DND-41 (cell line): ENCODE measurements around the gene VPS8.

Experiments
- EZH2 ChIP-seq: IDR thresholded peaks from 3 replicates; pipeline ENCODE4 v1.6.1; 2012; ENCODE audit warnings: borderline replicate concordance, low read depth, mild to moderate bottlenecking, moderate library complexity, low read length, inconsistent platforms; ENCODE audit not compliant: severe bottlenecking
- TF ChIP-seq, protein P1 (sequence below): IDR thresholded peaks from 2 replicates; pipeline ENCODE4 v1.5.1; 2012; ENCODE audit warnings: borderline replicate concordance, low read length, moderate library complexity, mild to moderate bottlenecking; ENCODE audit not compliant: poor library complexity, severe bottlenecking; ENCODE audit errors: extremely low read depth

DNA sequence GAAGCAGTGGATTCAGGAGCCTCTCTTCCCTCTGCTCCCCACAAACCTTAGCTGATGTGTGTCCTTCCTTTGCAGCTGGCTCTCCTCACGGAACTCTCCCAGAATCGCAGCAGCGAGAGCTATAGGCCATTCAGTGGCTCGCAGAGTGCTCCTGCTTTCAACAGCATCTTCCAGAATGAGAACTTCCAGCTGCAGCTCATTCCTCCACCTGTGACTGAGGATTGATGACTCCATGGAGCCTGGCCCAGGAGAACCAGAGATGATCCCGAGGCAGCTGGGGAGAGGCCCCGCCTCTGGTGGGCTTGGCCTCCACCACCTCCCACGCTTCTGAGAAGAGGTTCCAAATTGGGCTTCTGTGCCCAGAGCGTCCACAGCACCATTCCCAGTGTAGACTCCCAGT lies 239.8 kb downstream of the VPS8 start:
- TF ChIP-seq, protein P1, sequence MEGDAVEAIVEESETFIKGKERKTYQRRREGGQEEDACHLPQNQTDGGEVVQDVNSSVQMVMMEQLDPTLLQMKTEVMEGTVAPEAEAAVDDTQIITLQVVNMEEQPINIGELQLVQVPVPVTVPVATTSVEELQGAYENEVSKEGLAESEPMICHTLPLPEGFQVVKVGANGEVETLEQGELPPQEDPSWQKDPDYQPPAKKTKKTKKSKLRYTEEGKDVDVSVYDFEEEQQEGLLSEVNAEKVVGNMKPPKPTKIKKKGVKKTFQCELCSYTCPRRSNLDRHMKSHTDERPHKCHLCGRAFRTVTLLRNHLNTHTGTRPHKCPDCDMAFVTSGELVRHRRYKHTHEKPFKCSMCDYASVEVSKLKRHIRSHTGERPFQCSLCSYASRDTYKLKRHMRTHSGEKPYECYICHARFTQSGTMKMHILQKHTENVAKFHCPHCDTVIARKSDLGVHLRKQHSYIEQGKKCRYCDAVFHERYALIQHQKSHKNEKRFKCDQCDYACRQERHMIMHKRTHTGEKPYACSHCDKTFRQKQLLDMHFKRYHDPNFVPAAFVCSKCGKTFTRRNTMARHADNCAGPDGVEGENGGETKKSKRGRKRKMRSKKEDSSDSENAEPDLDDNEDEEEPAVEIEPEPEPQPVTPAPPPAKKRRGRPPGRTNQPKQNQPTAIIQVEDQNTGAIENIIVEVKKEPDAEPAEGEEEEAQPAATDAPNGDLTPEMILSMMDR = no peak
- no peak for TF ChIP-seq EZH2
